Measurements from ENCODE around the gene AMPD2. TPM values are rescaled to one million over a fixed set of nuclear protein-coding genes. Genes with fewer than 3 reads are reported as not detected.
A peak's percentile ranks its signal among the peaks of the same experiment; 100 is the strongest.

AMPD2 gene
- total RNA-seq, 1 experiment from 2014 or later, result 79.8 TPM

DNA sequence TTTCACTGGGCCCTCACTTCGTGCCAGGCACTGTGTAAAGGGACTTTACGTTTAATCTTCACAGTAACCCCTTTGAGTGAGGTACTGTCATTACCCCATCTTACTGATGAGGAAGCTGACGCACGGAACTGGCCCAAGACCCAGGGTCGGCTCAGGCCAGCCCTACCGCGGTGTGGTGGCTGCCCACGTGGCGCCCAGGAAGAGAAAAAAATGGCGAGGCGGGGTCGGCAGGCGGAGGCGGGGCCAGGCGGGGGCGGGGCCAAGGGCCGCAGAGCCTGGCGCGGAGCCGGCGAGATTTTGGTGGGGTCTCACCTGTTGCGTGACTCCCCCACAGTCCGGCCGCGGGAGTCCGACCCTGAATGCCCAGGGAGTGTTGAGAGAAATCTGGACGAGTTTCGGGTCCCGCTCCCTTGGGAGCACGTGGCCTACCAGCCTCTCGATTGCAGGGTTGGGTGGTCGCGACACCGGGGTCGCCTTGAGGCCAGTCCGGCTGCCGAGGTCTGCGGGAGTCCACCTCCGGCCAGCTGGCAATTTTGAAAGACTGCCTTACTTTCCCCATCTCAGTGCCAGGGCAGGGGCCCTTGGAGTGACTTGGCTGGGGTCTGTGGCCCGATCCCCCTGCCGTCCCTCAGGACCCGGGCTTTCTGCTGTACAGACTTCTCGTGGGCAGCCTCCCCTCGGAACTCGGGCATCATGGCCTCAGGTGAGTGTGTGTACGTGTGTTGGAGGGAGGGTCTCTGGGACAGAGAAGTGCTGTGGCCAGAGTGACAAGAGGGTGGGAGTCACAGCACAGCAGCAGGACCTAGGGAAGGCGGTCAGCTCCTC is at the start of gene AMPD2, which contains the start of gene GNAT2 (continued):
- TF ChIP-seq, protein P1, sequence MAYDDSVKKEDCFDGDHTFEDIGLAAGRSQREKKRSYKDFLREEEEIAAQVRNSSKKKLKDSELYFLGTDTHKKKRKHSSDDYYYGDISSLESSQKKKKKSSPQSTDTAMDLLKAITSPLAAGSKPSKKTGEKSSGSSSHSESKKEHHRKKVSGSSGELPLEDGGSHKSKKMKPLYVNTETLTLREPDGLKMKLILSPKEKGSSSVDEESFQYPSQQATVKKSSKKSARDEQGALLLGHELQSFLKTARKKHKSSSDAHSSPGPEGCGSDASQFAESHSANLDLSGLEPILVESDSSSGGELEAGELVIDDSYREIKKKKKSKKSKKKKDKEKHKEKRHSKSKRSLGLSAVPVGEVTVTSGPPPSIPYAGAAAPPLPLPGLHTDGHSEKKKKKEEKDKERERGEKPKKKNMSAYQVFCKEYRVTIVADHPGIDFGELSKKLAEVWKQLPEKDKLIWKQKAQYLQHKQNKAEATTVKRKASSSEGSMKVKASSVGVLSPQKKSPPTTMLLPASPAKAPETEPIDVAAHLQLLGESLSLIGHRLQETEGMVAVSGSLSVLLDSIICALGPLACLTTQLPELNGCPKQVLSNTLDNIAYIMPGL (CRISPR knock-in tag; IDR thresholded peaks at IDR 0.05), result 0 out of 2 replicates have a peak, but pooled peaks have one; percentile 23
- TF ChIP-seq, protein P2, sequence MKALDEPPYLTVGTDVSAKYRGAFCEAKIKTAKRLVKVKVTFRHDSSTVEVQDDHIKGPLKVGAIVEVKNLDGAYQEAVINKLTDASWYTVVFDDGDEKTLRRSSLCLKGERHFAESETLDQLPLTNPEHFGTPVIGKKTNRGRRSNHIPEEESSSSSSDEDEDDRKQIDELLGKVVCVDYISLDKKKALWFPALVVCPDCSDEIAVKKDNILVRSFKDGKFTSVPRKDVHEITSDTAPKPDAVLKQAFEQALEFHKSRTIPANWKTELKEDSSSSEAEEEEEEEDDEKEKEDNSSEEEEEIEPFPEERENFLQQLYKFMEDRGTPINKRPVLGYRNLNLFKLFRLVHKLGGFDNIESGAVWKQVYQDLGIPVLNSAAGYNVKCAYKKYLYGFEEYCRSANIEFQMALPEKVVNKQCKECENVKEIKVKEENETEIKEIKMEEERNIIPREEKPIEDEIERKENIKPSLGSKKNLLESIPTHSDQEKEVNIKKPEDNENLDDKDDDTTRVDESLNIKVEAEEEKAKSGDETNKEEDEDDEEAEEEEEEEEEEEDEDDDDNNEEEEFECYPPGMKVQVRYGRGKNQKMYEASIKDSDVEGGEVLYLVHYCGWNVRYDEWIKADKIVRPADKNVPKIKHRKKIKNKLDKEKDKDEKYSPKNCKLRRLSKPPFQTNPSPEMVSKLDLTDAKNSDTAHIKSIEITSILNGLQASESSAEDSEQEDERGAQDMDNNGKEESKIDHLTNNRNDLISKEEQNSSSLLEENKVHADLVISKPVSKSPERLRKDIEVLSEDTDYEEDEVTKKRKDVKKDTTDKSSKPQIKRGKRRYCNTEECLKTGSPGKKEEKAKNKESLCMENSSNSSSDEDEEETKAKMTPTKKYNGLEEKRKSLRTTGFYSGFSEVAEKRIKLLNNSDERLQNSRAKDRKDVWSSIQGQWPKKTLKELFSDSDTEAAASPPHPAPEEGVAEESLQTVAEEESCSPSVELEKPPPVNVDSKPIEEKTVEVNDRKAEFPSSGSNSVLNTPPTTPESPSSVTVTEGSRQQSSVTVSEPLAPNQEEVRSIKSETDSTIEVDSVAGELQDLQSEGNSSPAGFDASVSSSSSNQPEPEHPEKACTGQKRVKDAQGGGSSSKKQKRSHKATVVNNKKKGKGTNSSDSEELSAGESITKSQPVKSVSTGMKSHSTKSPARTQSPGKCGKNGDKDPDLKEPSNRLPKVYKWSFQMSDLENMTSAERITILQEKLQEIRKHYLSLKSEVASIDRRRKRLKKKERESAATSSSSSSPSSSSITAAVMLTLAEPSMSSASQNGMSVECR (CRISPR knock-in tag; IDR thresholded peaks at IDR 0.05; ENCODE audit: borderline replicate concordance), result no peak
- TF ChIP-seq CREB1 (CRISPR knock-in tag; IDR thresholded peaks at IDR 0.05) (no peak), ATF1 (CRISPR knock-in tag; IDR thresholded peaks at IDR 0.05) (0 out of 2 replicates have a peak, but pooled peaks have one; percentile 14), GTF2I (CRISPR knock-in tag; conservative IDR thresholded peaks at IDR 0.05) (no peak), ZNF121 (CRISPR knock-in tag; IDR thresholded peaks at IDR 0.05) (0 out of 2 replicates have a peak, but pooled peaks have one; percentile 4), TP53 (CRISPR knock-in tag; IDR thresholded peaks at IDR 0.05) (no peak), RORB (CRISPR knock-in tag; IDR thresholded peaks at IDR 0.05) (no peak)
- TF ChIP-seq, protein P3, sequence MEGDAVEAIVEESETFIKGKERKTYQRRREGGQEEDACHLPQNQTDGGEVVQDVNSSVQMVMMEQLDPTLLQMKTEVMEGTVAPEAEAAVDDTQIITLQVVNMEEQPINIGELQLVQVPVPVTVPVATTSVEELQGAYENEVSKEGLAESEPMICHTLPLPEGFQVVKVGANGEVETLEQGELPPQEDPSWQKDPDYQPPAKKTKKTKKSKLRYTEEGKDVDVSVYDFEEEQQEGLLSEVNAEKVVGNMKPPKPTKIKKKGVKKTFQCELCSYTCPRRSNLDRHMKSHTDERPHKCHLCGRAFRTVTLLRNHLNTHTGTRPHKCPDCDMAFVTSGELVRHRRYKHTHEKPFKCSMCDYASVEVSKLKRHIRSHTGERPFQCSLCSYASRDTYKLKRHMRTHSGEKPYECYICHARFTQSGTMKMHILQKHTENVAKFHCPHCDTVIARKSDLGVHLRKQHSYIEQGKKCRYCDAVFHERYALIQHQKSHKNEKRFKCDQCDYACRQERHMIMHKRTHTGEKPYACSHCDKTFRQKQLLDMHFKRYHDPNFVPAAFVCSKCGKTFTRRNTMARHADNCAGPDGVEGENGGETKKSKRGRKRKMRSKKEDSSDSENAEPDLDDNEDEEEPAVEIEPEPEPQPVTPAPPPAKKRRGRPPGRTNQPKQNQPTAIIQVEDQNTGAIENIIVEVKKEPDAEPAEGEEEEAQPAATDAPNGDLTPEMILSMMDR (IDR thresholded peaks at IDR 0.05), result no peak
- TF ChIP-seq, protein P4, sequence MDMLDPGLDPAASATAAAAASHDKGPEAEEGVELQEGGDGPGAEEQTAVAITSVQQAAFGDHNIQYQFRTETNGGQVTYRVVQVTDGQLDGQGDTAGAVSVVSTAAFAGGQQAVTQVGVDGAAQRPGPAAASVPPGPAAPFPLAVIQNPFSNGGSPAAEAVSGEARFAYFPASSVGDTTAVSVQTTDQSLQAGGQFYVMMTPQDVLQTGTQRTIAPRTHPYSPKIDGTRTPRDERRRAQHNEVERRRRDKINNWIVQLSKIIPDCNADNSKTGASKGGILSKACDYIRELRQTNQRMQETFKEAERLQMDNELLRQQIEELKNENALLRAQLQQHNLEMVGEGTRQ (CRISPR knock-in tag; IDR thresholded peaks at IDR 0.05), result peak; percentile 86
- TF ChIP-seq, protein P5, sequence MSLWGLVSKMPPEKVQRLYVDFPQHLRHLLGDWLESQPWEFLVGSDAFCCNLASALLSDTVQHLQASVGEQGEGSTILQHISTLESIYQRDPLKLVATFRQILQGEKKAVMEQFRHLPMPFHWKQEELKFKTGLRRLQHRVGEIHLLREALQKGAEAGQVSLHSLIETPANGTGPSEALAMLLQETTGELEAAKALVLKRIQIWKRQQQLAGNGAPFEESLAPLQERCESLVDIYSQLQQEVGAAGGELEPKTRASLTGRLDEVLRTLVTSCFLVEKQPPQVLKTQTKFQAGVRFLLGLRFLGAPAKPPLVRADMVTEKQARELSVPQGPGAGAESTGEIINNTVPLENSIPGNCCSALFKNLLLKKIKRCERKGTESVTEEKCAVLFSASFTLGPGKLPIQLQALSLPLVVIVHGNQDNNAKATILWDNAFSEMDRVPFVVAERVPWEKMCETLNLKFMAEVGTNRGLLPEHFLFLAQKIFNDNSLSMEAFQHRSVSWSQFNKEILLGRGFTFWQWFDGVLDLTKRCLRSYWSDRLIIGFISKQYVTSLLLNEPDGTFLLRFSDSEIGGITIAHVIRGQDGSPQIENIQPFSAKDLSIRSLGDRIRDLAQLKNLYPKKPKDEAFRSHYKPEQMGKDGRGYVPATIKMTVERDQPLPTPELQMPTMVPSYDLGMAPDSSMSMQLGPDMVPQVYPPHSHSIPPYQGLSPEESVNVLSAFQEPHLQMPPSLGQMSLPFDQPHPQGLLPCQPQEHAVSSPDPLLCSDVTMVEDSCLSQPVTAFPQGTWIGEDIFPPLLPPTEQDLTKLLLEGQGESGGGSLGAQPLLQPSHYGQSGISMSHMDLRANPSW (CRISPR knock-in tag; conservative IDR thresholded peaks at IDR 0.05; ENCODE audit: low read depth), result no peak
- TF ChIP-seq, protein P6, sequence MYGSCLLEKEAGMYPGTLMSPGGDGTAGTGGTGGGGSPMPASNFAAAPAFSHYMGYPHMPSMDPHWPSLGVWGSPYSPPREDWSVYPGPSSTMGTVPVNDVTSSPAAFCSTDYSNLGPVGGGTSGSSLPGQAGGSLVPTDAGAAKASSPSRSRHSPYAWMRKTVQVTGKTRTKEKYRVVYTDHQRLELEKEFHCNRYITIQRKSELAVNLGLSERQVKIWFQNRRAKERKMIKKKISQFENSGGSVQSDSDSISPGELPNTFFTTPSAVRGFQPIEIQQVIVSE (CRISPR knock-in tag; IDR thresholded peaks at IDR 0.05; ENCODE audit: borderline replicate concordance), result no peak
- TF ChIP-seq, protein P7, sequence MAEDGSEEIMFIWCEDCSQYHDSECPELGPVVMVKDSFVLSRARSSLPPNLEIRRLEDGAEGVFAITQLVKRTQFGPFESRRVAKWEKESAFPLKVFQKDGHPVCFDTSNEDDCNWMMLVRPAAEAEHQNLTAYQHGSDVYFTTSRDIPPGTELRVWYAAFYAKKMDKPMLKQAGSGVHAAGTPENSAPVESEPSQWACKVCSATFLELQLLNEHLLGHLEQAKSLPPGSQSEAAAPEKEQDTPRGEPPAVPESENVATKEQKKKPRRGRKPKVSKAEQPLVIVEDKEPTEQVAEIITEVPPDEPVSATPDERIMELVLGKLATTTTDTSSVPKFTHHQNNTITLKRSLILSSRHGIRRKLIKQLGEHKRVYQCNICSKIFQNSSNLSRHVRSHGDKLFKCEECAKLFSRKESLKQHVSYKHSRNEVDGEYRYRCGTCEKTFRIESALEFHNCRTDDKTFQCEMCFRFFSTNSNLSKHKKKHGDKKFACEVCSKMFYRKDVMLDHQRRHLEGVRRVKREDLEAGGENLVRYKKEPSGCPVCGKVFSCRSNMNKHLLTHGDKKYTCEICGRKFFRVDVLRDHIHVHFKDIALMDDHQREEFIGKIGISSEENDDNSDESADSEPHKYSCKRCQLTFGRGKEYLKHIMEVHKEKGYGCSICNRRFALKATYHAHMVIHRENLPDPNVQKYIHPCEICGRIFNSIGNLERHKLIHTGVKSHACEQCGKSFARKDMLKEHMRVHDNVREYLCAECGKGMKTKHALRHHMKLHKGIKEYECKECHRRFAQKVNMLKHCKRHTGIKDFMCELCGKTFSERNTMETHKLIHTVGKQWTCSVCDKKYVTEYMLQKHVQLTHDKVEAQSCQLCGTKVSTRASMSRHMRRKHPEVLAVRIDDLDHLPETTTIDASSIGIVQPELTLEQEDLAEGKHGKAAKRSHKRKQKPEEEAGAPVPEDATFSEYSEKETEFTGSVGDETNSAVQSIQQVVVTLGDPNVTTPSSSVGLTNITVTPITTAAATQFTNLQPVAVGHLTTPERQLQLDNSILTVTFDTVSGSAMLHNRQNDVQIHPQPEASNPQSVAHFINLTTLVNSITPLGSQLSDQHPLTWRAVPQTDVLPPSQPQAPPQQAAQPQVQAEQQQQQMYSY (CRISPR knock-in tag; IDR thresholded peaks at IDR 0.05), result no peak
- TF ChIP-seq, protein P8, sequence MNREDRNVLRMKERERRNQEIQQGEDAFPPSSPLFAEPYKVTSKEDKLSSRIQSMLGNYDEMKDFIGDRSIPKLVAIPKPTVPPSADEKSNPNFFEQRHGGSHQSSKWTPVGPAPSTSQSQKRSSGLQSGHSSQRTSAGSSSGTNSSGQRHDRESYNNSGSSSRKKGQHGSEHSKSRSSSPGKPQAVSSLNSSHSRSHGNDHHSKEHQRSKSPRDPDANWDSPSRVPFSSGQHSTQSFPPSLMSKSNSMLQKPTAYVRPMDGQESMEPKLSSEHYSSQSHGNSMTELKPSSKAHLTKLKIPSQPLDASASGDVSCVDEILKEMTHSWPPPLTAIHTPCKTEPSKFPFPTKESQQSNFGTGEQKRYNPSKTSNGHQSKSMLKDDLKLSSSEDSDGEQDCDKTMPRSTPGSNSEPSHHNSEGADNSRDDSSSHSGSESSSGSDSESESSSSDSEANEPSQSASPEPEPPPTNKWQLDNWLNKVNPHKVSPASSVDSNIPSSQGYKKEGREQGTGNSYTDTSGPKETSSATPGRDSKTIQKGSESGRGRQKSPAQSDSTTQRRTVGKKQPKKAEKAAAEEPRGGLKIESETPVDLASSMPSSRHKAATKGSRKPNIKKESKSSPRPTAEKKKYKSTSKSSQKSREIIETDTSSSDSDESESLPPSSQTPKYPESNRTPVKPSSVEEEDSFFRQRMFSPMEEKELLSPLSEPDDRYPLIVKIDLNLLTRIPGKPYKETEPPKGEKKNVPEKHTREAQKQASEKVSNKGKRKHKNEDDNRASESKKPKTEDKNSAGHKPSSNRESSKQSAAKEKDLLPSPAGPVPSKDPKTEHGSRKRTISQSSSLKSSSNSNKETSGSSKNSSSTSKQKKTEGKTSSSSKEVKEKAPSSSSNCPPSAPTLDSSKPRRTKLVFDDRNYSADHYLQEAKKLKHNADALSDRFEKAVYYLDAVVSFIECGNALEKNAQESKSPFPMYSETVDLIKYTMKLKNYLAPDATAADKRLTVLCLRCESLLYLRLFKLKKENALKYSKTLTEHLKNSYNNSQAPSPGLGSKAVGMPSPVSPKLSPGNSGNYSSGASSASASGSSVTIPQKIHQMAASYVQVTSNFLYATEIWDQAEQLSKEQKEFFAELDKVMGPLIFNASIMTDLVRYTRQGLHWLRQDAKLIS (CRISPR knock-in tag; IDR thresholded peaks at IDR 0.05; ENCODE audit: borderline replicate concordance), result no peak
- TF ChIP-seq, protein P9, sequence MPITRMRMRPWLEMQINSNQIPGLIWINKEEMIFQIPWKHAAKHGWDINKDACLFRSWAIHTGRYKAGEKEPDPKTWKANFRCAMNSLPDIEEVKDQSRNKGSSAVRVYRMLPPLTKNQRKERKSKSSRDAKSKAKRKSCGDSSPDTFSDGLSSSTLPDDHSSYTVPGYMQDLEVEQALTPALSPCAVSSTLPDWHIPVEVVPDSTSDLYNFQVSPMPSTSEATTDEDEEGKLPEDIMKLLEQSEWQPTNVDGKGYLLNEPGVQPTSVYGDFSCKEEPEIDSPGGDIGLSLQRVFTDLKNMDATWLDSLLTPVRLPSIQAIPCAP (CRISPR knock-in tag; IDR thresholded peaks at IDR 0.05), result 0 out of 2 replicates have a peak, but pooled peaks have one; percentile 47
